GM13976 (cell line): ENCODE measurements around the gene CCDC201.

Experiments
- DNase-seq: peaks from one replicate; pipeline ENCODE4 v3.0.0; 2012; ENCODE audit warnings: low spot score
- CTCF ChIP-seq: IDR thresholded peaks from 2 replicates; pipeline ENCODE4 v1.5.1; 2012; ENCODE audit warnings: borderline replicate concordance, mild to moderate bottlenecking; ENCODE audit not compliant: insufficient read depth; ENCODE audit errors: extremely low read depth, missing control alignments, control extremely low read depth
- in situ Hi-C: fragments of 300-500 bp; cut with MboI; formaldehyde crosslinking; loops from one replicate; pipeline ENCODE4 v1.12.0; 2022; ENCODE audit warnings: low sequenced_read_pairs, mixed read lengths, inconsistent platforms; ENCODE audit not compliant: unreplicated experiment

Gene CCDC201

GRCh38 chr7:45888185-45888992, 15.5 kb upstream of the CCDC201 start, which contains the start of gene IGFBP1:
Gene IGFBP1 (plus strand): TSS chr7:45888488. CDS start chr7:45888653, 165 bp downstream.
- TF ChIP-seq CTCF = no peak
- in situ Hi-C loops = no loop called here
- no peak for DNase-seq

- DNase-seq = no peak
- no peak for TF ChIP-seq CTCF
- in situ Hi-C loops = no loop called here
Observed at GRCh38 chr7:45886931-45887667, 14.2 kb upstream of the CCDC201 start.

GRCh38 chr7:45885264-45885882, 12.5 kb upstream of the CCDC201 start:
- no peak for TF ChIP-seq CTCF
- in situ Hi-C loops = no loop called here
- no peak for DNase-seq

GRCh38 chr7:45884136-45884535, 11.3 kb upstream of the CCDC201 start:
- in situ Hi-C loops = no loop called here
- TF ChIP-seq CTCF = no peak

GRCh38 chr7:45882465-45882810, 9.6 kb upstream of the CCDC201 start:
- DNase-seq = no peak
- in situ Hi-C loops = no loop called here
- TF ChIP-seq CTCF = no peak

More at GRCh38 chr7:45884136-45884535, 11.3 kb upstream of the CCDC201 start:
- no peak for DNase-seq

GRCh38 chr7:45881759-45882464, 9.0 kb upstream of the CCDC201 start:
- in situ Hi-C loops = no loop called here
- no peak for TF ChIP-seq CTCF
- no peak for DNase-seq
